HFF-Myc (cell line): Measurements from ENCODE around the gene KCNQ1.
A peak's percentile ranks its signal among the peaks of the same experiment; 100 is the strongest.

Experiments
- DNase-seq: peaks from one replicate; pipeline ENCODE4 v3.0.0-alpha.2; 2011; ENCODE audit warnings: low read depth; ENCODE audit errors: extremely low read depth
- H3K4me3 ChIP-seq: replicated peaks from 2 replicates; pipeline ENCODE4 v1.5.1; 2011; ENCODE audit warnings: low read depth, mild to moderate bottlenecking, control low read depth, low read length
- TF ChIP-seq, protein P1 (sequence below): IDR thresholded peaks from 2 replicates; pipeline ENCODE4 v1.5.1; 2012; ENCODE audit warnings: mild to moderate bottlenecking, low read depth, low read length, control low read depth; ENCODE audit errors: missing control alignments

KCNQ1 gene

DNA sequence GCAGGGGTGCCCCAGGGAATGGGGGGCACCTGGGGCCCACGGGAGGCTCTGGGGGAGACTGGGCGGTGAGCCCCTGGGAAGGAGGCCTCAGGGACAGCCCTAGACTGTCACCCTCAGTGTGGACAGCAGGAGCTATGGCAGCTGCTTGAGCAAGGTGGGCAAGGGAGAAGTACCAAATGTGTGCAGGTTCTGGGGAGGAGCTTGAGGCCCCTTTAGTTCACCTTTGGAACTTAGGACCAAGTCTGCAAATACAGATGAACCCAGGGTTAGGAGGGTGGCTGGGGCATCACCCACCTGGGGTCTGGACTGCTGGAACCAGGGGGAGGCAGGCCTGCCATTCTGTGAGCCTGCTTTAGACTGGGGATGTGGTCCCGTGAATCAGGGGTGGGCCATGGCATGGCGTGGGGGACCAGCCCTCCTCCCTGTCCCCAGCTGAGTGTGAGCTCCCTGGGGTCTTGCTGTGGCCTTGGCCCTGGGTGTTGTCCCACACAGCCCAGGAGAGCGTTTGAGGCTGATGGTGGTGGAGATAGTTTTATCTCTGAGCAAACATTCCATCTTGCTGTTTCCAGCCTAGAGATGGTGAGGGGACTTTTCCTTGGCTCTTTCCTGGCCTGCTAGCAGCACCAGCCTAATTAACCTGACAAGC is 122.3 kb downstream of the KCNQ1 start:
- H3K4me3 ChIP-seq, result no peak overlapping the region
- DNase-seq, result no peak
- TF ChIP-seq, protein P1, sequence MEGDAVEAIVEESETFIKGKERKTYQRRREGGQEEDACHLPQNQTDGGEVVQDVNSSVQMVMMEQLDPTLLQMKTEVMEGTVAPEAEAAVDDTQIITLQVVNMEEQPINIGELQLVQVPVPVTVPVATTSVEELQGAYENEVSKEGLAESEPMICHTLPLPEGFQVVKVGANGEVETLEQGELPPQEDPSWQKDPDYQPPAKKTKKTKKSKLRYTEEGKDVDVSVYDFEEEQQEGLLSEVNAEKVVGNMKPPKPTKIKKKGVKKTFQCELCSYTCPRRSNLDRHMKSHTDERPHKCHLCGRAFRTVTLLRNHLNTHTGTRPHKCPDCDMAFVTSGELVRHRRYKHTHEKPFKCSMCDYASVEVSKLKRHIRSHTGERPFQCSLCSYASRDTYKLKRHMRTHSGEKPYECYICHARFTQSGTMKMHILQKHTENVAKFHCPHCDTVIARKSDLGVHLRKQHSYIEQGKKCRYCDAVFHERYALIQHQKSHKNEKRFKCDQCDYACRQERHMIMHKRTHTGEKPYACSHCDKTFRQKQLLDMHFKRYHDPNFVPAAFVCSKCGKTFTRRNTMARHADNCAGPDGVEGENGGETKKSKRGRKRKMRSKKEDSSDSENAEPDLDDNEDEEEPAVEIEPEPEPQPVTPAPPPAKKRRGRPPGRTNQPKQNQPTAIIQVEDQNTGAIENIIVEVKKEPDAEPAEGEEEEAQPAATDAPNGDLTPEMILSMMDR, result no peak

DNA sequence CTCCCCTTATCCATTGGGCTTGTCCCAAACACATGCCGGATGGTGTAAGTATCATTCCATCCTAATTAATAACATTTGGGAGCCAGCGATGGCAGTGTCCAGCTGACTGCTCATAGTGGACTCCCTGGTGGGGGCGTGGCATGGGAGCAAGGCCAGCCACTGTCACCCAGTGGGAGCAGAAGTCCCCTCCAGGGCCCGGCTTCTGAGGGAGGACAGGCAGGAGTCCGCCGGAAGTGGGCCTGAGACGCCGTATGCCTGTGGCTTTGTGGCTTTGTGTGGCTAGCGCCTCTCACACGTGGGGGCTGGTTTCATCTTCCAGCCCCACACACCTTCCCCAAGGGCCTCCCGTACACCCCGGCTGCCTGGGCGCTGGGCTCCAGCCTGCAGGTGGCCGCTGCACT is 124.5 kb downstream of the KCNQ1 start:
- peak; percentile 40 for DNase-seq
- TF ChIP-seq, protein P1, result no peak
- H3K4me3 ChIP-seq, result no peak overlapping the region

DNA sequence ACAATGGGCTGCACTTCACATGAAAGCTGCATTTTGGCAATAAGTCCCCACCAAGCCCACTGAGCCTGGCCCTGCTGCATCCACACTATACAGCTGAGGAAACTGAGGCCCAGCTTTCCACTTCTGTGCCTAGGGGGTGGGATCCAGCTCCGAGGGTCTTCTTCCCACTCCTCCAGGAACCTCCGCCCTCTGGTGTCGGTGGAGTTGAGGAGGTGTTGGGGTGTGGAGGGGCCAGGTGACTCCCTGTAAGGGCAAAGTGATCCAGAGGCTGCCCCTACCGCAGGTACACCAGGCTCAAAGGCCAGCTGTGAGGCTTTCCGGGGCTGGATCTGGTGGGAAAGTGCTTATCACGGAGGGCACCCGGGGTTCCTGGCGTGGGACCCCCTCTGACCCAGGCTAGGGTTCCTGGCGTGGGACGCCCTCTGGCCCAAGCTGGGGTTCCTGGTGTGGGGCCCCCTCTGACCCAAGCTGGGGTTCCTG is 125.0 kb downstream of the KCNQ1 start:
- DNase-seq, result no peak
- no peak overlapping the region for H3K4me3 ChIP-seq
- TF ChIP-seq, protein P1, result no peak

DNA sequence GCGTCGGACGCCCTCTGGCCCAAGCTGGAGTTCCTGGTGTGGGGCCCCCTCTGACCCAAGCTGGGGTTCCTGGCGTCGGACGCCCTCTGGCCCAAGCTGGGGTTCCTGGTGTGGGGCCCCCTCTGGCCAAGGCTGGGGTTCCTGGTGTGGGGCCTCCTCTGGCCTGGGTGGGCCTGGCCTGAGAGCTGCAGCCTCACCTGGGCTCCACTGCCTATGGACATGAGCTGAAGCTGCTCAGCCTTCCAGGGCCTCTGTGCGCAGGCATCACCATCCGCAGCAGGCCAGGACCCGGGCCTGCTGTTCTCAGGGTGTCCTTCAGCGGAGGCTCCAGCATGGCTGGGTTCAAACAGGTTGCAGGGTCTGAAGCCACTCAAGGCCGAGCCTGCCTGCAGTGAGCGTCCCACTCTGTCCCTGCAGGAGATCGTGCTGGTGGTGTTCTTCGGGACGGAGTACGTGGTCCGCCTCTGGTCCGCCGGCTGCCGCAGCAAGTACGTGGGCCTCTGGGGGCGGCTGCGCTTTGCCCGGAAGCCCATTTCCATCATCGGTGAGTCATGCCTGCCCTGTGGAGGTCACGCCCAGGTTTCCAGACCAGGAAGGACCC is 125.5 kb downstream of the KCNQ1 start:
- TF ChIP-seq, protein P1, result no peak
- DNase-seq, result no peak

DNA sequence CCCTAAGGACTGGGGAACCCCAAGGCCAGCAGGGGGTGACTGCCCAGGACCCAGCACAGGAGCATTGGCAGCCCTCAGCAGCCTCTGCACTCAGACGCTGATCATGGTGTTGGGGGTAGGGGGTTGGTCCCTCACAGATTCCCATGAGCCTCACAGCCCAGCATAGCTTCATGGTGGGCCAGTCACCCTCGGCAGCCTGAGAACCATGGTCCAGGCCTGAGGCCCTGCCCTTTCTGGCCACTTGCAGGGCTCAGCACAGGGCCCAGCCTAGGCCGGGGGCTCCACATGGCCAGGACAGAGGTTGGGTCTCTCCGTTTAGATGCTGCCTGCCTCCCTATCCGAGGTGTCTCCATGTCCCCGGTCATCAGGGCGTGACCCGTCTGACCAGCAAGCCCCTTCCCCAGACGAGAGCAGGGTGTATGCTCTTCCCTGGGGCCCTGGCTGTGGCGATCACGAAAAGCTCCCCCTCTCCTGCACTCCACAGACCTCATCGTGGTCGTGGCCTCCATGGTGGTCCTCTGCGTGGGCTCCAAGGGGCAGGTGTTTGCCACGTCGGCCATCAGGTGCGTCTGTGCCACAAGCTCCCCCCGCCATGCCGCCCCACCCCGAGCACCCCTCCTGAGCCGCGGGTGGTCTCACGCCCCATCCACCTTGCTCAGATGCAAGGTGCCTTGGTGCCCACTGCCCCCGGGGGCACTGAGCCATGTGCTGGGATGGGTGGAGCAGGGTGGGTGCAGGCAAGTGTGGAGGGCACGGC is 126.2 kb downstream of the KCNQ1 start:
- no peak for DNase-seq
- H3K4me3 ChIP-seq, result no peak overlapping the region
- TF ChIP-seq, protein P1, result no peak

More for the DNA sequence above, 125.5 kb downstream of the KCNQ1 start:
- no peak overlapping the region for H3K4me3 ChIP-seq

DNA sequence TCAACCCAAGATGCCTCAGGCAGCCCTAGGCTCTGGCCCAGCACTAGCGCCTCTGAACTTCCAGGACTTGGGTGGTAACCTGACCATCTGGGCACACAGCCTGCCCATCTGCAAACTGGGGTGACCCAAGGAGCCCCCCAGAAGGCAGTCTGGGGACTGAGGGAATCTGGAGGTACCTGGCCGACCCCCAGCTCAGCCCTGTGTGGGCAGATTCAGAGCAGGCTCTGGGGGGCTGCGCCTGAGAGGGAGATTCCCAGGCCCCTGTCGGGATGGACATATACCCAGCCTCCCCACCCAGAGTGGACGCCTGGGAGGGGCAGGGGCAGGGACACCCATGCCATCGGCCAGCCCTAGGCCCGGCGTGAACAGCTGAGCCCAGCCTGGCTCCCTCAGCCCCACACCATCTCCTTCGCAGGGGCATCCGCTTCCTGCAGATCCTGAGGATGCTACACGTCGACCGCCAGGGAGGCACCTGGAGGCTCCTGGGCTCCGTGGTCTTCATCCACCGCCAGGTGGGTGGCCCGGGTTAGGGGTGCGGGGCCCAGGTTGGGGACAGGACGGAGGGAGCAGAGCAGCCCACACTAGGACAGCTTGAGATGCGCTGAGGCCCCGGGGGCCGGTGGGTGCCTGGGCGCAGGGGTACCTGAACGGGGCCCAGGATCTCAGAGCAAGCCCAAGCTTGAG is 126.9 kb downstream of the KCNQ1 start:
- no peak overlapping the region for H3K4me3 ChIP-seq
- no peak for DNase-seq
- TF ChIP-seq, protein P1, result no peak
